ENCODE measurements around the gene TCL1A.

GRCh38 chr14:95677179-95677835, 36.6 kb downstream of the TCL1A start:
- TF ChIP-seq POLR2A (IDR thresholded peaks at IDR 0.05; ENCODE audit: low read depth, low read length) (no peak), POLR2AphosphoS5 (IDR thresholded peaks at IDR 0.05; ENCODE audit: low read depth, low read length) (no peak), POU2F2 (IDR thresholded peaks at IDR 0.05; ENCODE audit: low read depth, low read length) (no peak), PAX5 (IDR thresholded peaks at IDR 0.05; ENCODE audit: insufficient read depth, low read length, severe bottlenecking) (no peak), TAF1 (IDR thresholded peaks at IDR 0.05; ENCODE audit: low read depth, low read length) (no peak), SPI1 (IDR thresholded peaks at IDR 0.05; ENCODE audit: low read depth, low read length) (no peak)

All from GM12891 (cell line).